Right cardiac atrium (tissue), 5 donors: ENCODE measurements around the gene SLC6A12. TPM values are rescaled to one million over a fixed set of nuclear protein-coding genes. Genes with fewer than 3 reads are reported as not detected.

Source experiments
- ATAC-seq, 2 donors: fragments of 200-7000 bp; cut with Tn5 transposase; one replicate each; pipeline versions ENCODE4 v1.8.0 to v1.9.1; 2020; ENCODE audit warnings: moderate library complexity in 2 of 2, mild to moderate bottlenecking in 1 of 2
- DNase-seq, 3 donors: peaks; one replicate each; pipeline ENCODE4 v3.0.0-alpha.2; 2020
- H3K27ac ChIP-seq: one replicate; pipeline ENCODE4 v1.5.1; 2013; ENCODE audit warnings: mild to moderate bottlenecking, low read length, control low read depth, moderate library complexity
- H3K27me3 ChIP-seq: one replicate; pipeline ENCODE4 v1.6.1; 2013; ENCODE audit not compliant: control insufficient read depth, insufficient read depth
- H3K4me1 ChIP-seq: one replicate; pipeline ENCODE4 v1.6.1; 2013; ENCODE audit warnings: low read length; ENCODE audit not compliant: control insufficient read depth, insufficient read depth
- H3K4me3 ChIP-seq: one replicate; pipeline ENCODE4 v1.5.1; 2013; ENCODE audit warnings: low read length, control low read depth
- H3K9me3 ChIP-seq: one replicate; pipeline ENCODE4 v1.6.1; 2013; ENCODE audit warnings: low read length; ENCODE audit not compliant: control insufficient read depth
- WGBS: extraction: QIAGEN DNeasy Blood & Tissue Kit; methylation state at CpG from one replicate; pipeline ENCODE4 v1.1.7; 2013; 5-methylcytosine and 5-hydroxymethylcytosine counted together
- intact Hi-C, 4 donors: fragments of 100-400 bp; cut with DNase I; formaldehyde crosslinking; loops; one replicate each; pipeline versions ENCODE4 v1.11.0 to v1.14.0; 2022 to 2023
- polyA plus RNA-seq: library from polyadenylated mRNA; stranded (reverse); fragments of 200-250 nt; gene quantifications from one replicate; pipeline ENCODE4 v1.2.3, GENCODE V29; 2013
- total RNA-seq, 4 donors: library from RNA; stranded (reverse); fragmentation: NEBNext Ultra II Directional; extraction: Animal tissue kit (Norgen Biotek cat#: 25700); gene quantifications; one replicate each; pipeline ENCODE4 v1.2.1, GENCODE V29; 2021
- donor health status: healthy with polysubstance abuse.
- donor health status: DM: no; HTN: yes; CAD: no.
- donor health status: DM: no; HTN: no; CAD: no.
- donor health status: DM: no; HTN: yes; CAD: no; lungs with severe emphysema.
- donor health status: DM: yes; HTN: yes; CAD: no.

SLC6A12 gene
- total and polyA plus RNA-seq, 5 donors: 0.20 to 2.9 (median 1.1) TPM

DNA sequence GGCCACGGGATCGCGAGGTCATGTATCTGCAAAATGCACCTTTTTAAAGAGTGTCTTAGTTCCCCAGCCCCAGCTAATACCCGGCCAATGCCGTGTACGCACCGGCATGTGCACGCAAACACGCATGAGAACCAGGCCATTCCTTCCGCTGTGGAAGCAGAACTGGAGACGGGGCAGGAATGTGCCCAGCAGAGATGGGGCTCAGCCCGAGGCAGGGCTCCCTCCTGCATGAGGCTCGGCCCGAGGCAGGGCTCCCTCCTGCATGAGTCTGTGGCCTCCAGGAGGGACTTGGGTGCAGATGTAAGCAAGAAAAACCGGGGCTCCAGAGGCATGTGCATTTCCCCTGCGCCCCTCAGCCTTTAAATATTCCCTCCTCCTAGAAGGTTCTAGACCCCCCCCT lies 38.2 kb downstream of the SLC6A12 start:
- Histone ChIP-seq H3K9me3 (no peaks in the 10 kb centered on the region), H3K4me3 (no peak overlapping the region), H3K4me1 (peaks cover 27% of the 10 kb centered on the region), H3K27ac (no peak overlapping the region), H3K27me3 (no peaks in the 10 kb centered on the region)
- DNase-seq (peak in 1 of 3 donors; percentile 46), ATAC-seq (no peak)
- intact Hi-C loops: no loop called here
- 84% methylated on average over 16 of the region's 16 CpGs for WGBS

DNA sequence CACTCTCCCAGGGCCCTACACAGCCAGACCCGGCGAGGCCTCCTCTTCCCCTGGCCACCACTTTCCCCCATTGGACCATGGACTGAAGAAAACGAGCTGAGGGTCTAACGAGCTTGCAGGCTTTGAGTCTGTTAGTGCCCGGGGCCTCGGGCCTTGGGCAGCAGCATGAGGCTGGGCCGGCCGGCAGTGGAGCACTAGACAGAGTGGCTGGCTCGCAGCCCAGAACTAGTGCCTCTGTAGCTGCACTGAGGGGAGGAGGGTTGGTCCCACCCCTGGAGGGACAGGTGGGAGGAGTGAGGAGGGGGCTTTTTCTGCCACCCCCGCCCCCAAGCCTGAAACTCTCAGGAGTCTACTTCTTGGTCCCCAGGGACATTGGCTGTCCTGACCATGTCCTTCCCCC lies 38.7 kb downstream of the SLC6A12 start:
- no peaks in the 10 kb centered on the region for H3K9me3 ChIP-seq
- no peak overlapping the region for H3K4me3 ChIP-seq
- peaks cover 24% of the 10 kb centered on the region for H3K4me1 ChIP-seq
- H3K27me3 ChIP-seq: no peaks in the 10 kb centered on the region
- WGBS: 36% methylated on average over 10 of the region's 10 CpGs
- peak; percentile 42 to 82 (median 77) for DNase-seq
- intact Hi-C loops: no loop called here
- no peak overlapping the region for H3K27ac ChIP-seq
- ATAC-seq: peak in 1 of 2 donors; percentile 36

DNA sequence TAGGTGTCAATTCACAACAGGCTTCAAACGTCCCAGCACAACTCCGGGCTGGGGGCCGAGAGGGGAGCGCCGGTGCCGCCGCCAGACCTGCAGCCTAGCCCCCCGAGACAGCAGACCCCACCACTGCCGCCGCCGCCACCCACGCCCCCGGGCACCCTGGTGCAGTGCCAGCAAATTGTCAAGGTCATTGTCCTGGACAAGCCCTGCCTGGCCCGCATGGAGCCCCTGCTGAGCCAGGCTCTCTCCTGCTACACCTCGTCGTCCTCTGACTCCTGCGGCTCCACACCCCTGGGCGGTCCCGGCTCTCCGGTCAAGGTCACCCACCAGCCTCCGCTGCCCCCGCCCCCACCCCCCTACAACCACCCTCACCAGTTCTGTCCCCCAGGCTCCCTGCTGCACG lies 39.4 kb downstream of the SLC6A12 start:
- ATAC-seq: no peak
- Histone ChIP-seq H3K9me3 (no peaks in the 10 kb centered on the region), H3K4me3 (no peak overlapping the region), H3K27me3 (no peaks in the 10 kb centered on the region), H3K4me1 (peaks cover 19% of the 10 kb centered on the region), H3K27ac (no peak overlapping the region)
- intact Hi-C loops: no loop called here
- peak in 2 of 3 donors; percentile 18 to 63 for DNase-seq
- 70% methylated on average over 23 of the region's 23 CpGs for WGBS

DNA sequence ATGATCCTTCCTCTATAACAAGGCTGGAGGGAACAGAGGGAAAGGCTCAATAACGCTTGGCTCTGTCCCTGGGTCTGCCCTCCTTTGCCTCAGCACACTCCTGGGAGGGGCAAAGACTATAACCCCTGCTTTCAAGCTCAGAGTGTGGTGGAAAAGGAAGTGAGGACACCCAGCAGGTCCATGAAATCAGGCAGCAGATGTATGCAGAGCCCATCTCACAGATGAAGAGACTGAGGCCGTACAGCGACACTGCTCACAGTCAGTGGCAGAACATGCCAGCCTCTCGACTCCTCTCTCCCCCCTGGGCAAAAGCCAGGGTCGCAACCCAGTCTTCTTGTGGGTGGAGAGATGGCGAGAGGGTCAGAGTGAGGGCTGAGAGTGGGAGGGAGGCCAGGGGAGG lies 39.8 kb downstream of the SLC6A12 start:
- DNase-seq (no peak), ATAC-seq (no peak)
- 72% methylated on average over 6 of the region's 6 CpGs for WGBS
- H3K4me3 ChIP-seq: no peak overlapping the region
- no peaks in the 10 kb centered on the region for H3K27me3 ChIP-seq
- peaks cover 16% of the 10 kb centered on the region for H3K4me1 ChIP-seq
- intact Hi-C loops: no loop called here
- H3K27ac ChIP-seq: no peak overlapping the region
- H3K9me3 ChIP-seq: no peaks in the 10 kb centered on the region

DNA sequence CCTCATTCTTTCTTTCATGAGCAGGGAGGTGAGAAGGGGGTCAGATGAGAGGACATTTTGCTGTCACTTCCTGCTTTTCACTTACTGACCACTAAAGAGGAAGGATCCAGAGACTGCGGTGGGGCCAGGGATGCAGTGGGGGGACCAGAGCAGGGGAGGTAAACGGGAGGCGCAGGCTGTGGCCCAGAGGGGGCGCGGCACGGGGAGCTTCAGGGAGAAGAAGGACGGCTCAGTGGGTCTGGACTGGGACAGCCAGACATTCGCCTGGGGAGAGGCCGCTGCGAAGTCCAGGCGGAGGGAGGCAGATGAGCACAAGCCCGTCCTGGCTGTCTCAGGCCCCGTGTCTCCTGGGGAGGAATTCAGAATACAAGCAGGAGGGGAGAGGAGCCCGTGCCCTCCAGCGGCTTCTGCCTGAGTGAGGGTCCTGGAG lies 41.2 kb downstream of the SLC6A12 start:
- no peak overlapping the region for H3K27ac ChIP-seq
- DNase-seq (no peak), ATAC-seq (no peak)
- WGBS: 76% methylated on average over 15 of the region's 15 CpGs
- no peaks in the 10 kb centered on the region for H3K9me3 ChIP-seq
- intact Hi-C loops: no loop called here
- H3K4me1 ChIP-seq: peaks cover 16% of the 10 kb centered on the region
- H3K4me3 ChIP-seq: no peak overlapping the region
- no peaks in the 10 kb centered on the region for H3K27me3 ChIP-seq

DNA sequence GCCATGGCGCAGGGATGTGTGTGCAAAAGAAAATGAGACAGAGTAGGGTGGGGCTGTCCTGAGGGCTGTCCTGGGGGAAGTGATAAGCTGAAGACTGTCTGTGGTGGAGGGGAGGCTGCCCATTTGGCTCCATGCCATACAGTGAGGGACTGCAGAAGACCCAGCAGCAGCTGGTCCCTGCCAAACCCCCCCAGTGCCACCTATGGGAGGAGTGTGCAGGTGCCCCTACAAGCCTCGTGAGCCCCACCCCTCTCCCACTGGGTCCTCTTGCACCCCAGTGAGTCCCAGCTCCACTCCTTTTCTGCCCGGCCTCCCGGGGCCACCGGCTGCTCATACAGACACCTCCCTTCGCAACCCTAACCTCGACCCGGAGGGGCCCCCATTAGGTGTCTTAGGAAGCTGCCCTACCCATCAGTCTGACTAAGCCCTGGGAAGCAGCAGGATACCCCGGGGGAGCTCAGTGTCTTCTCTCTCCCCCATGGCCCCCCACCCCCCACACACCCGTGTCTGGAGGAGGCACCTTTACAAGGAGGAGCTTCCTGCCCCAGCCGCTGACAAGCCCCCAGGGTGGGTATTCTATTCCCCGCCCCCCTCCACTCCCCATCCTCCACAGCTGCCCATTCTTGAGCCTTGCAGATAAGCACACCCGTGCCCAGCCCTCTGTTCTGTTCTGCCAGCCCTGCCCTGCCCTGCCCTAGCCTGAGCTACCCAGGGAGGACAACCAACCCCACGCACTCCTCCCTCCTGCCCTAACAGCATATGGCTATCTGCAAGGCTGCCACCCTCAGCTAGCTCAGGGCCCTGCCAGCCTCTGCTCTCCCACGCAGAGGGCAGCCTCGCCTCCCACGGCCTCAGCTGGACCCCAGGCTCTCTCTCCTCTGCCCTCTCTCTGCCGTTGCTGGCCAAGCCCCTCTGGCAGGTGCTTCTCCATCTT lies 41.9 kb downstream of the SLC6A12 start:
- intact Hi-C loops: no loop called here
- peak in 1 of 2 donors; percentile 11 for ATAC-seq
- no peak overlapping the region for H3K4me3 ChIP-seq
- peak in 1 of 3 donors; percentile 58 for DNase-seq
- no peak overlapping the region for H3K27ac ChIP-seq
- no peaks in the 10 kb centered on the region for H3K27me3 ChIP-seq
- peaks cover 16% of the 10 kb centered on the region for H3K4me1 ChIP-seq
- whole genome bisulfite sequencing: 54% methylated on average over 18 of the region's 18 CpGs
- H3K9me3 ChIP-seq: no peaks in the 10 kb centered on the region

DNA sequence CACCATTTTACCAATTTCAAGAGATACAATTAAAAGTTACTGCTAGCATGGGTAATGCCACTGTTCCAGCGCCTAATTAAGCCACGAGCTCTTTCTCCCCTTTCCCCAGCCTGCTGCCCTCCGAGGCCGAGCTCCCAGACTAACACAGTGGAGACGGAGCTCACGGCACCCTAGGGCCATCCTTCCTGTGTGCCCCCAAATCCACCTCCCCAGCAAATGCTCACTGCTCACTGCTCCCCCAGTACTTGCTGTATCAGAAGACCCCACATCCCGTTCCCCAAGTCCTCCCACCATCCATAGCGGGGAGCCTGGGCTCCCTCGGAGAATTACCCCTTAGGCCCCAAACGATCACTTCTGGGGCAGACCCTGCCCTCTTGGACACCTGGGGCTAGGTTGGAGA lies 42.7 kb downstream of the SLC6A12 start:
- no peak for ATAC-seq
- Histone ChIP-seq H3K4me3 (no peak overlapping the region), H3K27me3 (no peaks in the 10 kb centered on the region), H3K27ac (no peak overlapping the region), H3K9me3 (no peaks in the 10 kb centered on the region), H3K4me1 (peaks cover 9% of the 10 kb centered on the region)
- intact Hi-C loops: no loop called here
- 91% methylated on average over 10 of the region's 10 CpGs for WGBS
- no peak for DNase-seq

DNA sequence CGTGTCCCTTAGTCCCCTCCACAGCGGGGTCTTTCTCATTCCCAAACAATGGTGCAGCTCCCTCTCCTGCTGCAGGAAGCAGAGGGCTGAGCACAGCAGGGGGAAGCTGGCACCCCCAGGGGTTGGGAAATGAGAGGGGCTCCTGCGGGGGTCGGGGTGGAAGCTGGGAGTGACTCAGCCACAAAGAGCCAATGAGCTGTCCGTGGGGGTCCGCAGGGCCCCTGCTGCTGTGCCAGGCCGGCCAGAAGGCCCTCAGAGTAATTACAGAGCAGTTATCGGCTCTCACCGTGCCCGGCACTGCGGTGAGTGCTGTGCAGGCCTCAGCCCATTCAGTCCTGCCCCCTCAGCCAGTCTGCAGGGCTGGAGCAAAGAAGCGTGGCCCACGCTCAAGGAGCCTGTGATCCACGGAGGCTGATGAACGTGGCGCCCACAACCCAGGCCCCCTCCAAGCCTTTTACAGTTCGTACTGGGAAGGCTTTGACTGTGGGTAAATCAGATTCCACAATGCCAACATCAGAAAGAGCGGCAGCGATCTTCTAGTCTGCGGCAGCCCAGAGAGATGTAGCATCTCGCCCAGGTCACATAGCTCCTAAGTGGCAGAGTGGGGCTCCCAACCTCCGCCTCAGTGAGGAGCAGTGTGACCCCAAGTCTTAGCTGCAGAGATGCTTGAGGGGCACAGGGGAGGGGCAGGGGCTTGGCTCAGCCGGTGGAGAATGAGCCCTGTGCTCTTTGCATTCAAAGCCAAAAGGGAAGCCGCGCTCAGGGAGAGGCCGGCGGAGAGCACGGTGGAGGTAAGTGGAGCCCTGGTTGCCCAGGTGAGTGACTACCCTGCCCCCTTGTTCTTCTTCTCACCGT lies 43.4 kb downstream of the SLC6A12 start:
- WGBS: 87% methylated on average over 29 of the region's 29 CpGs
- Histone ChIP-seq H3K4me1 (peaks cover 3% of the 10 kb centered on the region), H3K27ac (no peak overlapping the region)

DNA sequence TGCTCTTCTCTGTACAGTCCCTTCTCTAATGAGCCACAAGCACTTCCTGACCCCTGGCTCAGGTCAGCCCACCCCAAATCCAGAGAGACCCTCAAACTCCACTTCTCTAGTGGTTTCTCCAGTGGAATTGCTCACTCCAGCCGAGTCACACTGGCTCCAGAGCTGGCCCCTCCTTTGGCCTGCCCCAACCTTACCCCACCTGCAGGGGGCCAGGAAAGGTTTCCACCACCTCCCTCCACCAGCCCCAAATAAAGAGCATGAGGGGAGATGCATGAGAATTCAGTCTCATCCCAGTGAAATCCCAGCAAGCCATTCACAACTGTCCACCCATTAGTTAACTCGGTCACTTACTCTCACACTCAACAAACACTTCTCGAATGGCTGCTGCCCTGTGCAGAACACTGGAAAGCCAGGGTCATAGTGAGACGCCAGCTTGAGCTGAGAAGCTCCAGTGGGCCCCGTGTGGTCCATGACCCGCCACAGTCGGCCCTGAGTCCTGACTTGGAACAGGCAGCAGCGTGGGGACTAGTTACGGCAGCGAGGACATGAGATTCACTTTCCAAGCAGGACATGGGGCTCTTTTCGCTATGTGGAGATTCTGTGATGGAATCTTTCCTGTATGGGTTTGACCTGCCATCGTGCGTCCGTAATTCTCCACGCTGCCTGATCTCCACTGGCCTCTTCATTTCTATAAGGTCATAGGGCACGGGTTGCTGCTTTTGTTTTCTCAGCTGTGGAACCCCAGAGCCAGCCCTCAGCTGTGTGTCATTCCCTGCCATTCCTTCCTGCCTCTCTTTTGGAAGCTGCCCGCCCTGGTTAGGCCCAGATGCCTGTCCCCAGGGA lies 44.2 kb downstream of the SLC6A12 start:
- H3K27me3 ChIP-seq: no peaks in the 10 kb centered on the region
- intact Hi-C loops: no loop called here
- no peak overlapping the region for H3K4me3 ChIP-seq
- 83% methylated on average over 17 of the region's 17 CpGs for WGBS
- DNase-seq (no peak), ATAC-seq (no peak)
- H3K4me1 ChIP-seq: no peaks in the 10 kb centered on the region
- no peaks in the 10 kb centered on the region for H3K9me3 ChIP-seq
- H3K27ac ChIP-seq: no peak overlapping the region

More for the DNA sequence above, 43.4 kb downstream of the SLC6A12 start:
- no peak for DNase-seq
- H3K9me3 ChIP-seq: no peaks in the 10 kb centered on the region
- no peaks in the 10 kb centered on the region for H3K27me3 ChIP-seq
- intact Hi-C loops: no loop called here
- no peak for ATAC-seq
- no peak overlapping the region for H3K4me3 ChIP-seq

DNA sequence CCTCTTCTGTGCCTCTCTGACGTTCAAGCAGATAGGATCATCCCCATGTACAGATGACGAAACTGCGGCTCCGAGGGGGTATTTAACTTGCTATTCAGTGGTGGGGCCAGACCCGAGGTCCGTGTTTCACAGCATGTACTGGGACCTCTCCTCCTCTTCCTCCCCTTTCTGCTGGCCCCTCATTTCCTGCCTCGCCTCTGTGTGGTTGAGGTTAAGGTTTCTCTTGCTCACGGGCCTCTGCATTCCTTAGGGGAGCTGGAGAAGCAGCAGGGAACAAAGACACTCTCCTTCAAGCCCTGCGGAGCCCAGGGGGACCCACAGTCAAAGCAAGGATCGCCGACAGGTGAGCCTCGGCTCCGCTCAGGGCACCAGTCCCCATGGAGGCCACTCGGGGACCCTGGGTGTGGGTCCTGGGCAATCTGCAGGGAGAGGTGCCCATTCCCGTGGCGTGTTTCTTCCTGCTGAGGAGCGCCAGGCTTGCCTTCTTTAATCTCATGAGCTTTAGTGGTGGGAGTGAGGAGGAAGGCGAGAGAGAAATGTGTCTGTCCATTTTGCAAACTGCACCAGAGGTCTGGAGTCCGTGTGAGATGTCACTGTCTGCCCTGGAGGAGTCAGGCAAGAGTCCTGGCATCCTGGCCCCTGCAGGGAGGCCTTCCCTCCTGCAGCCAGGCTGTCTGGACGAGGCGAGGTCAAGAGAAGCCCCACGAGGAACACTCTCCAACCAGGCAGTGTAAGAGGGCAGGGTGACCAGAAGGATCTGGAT lies 45.0 kb downstream of the SLC6A12 start:
- H3K27me3 ChIP-seq: no peaks in the 10 kb centered on the region
- DNase-seq (no peak), ATAC-seq (no peak)
- no peak overlapping the region for H3K27ac ChIP-seq
- no peaks in the 10 kb centered on the region for H3K9me3 ChIP-seq
- intact Hi-C loops: no loop called here
- no peak overlapping the region for H3K4me3 ChIP-seq
- 72% methylated on average over 22 of the region's 22 CpGs for WGBS
- no peaks in the 10 kb centered on the region for H3K4me1 ChIP-seq
